ENCODE results near the gene C10orf120.

GRCh38 chr10:122703483-122704448, 4.1 kb upstream of the C10orf120 start:
- TF ChIP-seq CTCF (IDR thresholded peaks at IDR 0.05), result peak; percentile 70 to 95 (median 91)
- no peak for TF ChIP-seq POLR2A (IDR thresholded peaks at IDR 0.05)
